Measurements from ENCODE around the gene KAZN.
"Not testable (repeated sequence)": the region's sequence is repeated elsewhere in the genome, so short reads cannot be mapped to it uniquely, and the experiment has no call there.

Gene KAZN

DNA sequence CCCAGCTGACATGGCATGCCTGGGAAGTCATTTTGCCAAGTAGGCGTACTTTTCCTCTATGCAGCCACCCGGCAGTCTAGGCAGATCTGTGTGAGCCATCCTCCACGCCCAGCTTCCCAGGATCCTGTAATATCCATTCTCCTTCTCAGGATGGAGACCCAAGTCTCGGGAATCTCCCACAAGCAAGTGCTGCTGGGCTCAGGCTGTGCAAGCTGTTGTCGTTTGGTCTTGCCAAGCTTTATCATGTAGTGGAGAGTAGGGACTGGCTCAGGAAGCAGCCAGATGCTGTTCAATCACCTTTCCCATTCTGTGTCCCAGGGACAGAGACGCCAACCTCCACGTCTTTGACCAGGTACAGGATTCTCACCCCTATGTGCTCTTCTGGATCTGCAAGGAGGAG lies 363.9 kb downstream of the KAZN start:
- DNase-seq: no peak

DNA sequence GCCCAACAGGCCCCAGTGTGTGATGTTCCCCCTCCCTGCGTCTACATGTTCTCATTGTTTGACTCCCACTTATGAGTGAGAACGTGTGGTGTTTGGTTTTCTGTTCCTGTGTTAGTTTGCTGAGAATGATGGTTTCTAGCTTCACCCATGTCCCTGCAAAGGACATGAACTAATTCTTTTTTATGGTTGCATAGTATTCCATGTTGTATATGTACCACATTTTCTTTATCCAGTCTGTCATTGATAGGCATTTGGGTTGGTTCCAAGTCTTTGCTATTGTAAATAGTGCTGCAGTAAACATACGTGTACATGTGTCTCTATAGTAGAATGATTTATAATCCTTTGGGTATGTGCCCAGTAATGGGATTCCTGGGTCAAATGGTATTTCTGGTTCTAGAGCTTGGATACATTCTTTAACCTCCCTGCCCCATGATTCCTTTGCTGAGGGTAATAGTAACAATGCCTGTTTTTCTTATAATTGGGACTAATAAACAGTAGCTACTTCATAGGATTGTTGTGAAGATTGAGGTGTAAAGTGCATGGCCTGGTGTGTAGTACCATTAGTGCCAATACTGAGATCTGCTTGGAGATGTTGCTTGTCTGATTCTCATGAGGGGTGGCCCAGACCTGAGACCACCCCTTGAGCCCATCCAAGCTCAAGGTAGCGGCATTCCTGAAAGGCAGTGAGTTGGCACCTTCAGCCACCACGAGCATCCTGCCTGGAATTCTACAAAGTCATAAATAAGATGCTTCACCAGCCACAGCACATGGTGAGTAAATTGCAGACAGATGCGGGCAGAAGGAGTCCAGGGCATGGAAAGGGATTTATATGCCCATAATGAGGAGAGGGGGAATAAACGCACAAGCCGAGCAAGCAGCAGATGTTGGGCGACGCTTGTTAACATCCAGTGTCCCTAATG lies 365.6 kb downstream of the KAZN start:
- not testable (repeated sequence) for DNase-seq

DNA sequence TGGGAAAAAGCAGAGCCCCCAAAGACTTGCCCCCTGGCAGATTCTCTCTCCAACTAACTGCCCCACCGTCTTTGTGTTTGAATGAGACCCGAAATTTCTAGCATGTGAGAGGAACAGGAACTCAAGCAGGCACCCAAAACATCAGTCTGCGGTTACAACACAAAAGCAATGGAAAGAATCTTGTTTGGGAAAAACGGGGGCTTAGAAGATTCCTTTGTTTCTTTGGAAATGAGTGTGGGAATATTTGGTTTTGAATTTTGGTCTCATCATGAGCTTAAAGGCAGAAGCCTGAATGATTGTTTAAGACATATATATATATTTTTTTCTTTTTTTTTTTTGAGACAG lies 366.2 kb downstream of the KAZN start:
- no peak for DNase-seq

- no peak for DNase-seq
Observed at GRCh38 chr1:14968251-14968851, 369.9 kb downstream of the KAZN start.

GRCh38 chr1:14969006-14969405 lies 370.5 kb downstream of the KAZN start:
- peak; percentile 17 for DNase-seq

DNA sequence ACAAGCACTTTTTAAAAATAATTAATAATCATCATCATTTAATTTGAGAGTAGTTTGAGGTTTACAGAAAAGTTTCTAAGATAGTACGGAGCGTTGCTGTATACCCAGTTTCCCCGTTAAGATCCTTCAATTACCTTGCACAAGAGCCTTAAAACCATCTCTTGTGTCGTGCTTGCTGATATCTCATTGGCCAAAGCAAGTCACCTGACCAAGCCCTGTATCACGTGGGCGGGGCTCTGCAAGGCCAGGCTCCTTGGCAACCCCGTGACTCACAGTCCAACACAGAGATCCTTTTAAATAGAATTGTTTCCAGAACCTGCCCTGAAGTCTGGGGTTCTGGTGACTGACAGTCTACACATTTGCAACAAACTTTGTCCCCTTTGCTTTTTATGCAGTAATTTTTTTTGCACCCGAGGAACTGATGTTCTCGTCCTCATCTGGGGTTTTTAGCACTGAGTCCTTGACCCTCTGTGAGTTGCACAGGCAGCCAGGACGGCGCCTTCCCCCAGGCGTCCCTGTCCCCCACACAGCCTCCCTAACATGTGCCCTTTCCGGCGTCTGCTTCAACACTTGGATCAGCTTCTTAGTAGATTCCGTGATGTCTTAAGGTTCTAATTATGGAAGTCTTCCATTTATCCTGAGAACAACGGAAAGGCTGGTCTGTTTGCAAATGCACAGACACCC lies 371.8 kb downstream of the KAZN start:
- no peak for DNase-seq

DNA sequence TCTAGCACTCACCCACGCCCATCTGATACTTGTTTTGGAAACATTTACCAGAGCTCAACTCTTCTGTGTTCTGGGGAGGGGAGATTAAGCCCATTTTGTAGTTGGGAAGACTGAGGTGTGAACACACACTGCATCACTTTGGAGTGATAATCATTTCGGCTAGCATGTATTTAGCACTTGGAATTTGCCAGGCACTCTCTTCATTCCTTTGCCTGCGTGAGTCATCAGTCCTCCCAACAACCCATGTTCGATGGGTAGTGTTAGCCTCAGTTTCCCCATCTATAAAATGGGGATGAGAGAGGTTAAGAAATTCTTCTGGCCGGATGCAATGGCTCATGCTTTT lies 372.3 kb downstream of the KAZN start:
- no peak for DNase-seq

DNA sequence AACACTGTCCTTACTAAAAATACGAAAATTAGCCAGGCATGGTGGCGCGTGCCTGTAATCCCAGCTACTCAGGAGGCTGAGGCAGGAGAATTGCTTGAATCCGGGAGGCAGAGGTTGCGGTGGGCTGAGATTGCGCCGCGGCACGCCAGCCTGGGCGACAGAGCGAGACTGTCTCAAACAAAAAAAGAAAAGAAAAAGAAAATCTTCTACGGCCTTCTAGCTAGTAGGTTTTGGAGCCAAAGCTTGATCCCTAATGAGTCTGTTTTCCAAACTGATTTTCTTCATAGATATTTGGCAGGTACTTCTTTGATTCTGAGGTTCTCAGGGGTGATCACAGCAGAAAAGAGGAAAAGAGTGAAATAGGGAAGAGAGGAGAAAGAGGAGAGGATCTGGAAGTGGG lies 372.7 kb downstream of the KAZN start:
- DNase-seq: no peak

- DNase-seq: no peak
Observed at GRCh38 chr1:14972107-14972506, 373.6 kb downstream of the KAZN start.

DNA sequence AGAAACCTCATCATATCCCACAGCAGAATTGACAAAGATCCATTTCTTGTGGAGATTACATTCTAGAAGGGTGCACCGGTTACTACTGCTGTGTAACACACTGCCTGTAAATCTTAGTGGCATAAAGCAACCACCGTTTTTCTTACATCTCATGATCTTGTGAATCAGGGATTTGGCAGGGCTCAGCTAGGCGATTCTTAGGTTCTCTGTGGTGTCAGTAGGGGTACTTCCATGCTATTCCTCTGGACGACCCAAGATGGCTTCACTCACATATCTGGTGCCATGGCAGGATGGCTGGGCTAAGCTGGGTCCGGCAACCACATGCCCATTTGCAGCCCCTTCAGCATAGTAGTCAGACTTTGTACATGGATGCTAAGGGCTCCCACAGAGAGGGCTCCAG lies 375.3 kb downstream of the KAZN start:
- no peak for DNase-seq

GRCh38 chr1:14974361-14974760 lies 375.9 kb downstream of the KAZN start:
- no peak for DNase-seq

DNA sequence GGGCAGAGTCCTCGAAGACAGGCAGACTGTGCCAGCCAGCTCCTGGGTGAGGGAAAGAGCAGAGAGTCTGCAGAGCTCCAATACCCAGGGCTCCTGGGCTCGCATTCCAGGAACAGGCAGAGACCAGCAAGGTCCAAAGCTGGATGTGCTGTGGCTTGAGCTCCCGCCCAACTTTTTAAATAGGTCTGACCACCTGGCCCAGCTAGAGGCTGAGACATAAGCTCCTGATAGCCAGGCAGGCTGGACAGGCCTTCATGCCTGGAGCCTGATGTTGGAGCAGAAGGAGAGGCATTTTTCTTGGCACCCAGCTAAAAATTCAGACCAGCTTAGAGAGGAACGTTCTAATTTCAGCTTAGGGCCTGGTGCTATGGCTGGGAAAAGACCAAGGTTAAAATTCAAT lies 376.6 kb downstream of the KAZN start:
- DNase-seq: no peak

GRCh38 chr1:14976256-14976655 lies 377.8 kb downstream of the KAZN start:
- DNase-seq: no peak

DNA sequence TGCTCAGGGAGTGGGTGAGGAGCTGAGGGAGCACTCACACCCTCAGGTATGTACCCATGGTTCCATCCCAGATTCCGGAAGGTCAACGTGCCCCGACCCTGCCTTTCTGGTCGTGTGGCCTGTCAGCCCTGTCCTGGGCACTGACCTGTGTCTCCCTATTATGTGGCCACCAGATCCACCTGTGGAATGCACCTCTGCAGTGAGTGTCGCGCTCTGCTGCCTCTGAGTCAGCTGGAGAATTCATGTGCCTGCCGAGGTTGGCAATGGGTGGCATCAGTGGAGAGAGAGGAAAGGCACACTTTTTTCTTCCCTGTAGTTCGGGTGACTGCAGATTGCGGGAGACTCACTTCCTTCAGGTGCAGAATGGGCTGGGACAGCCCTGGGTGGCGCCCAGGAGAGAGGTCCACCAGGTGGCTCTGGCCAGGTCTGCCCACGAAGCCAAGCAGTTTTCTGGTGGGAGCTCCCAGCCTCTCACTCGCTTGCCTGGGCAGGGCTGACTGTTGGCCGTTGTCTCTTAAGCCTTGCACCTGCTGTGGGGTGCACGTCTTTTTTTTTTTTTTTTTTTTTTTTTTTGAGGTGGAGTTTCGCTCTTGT lies 378.9 kb downstream of the KAZN start:
- DNase-seq: no peak

DNA sequence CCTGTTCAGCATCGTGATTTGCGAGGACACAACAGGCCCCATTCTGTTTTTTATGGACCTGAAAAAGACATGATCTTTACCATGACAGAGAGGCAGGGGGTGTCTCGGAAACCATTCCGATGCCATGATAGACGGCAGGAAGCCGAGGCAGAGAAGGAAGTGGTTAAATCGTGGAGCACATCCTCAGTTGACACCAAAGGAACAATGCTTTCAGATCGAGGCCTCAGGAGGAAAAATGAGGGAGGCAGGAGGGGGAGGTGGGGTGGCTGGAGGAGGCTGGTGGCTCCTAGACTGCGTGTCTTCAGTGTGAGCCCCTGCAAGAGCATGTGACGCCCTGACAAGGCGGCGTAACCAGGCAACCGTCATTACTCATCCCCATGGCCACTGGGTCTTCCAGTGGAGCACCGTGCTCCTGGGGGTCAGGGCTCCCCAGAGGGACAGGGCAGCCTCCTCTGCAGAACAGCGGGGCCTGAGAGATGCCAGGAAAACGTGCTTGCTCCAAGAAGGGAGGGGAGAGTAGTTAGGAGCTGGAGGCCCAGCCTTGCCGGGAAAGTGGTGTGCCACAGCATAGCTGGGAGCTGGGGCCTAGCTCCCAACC lies 382.2 kb downstream of the KAZN start:
- no peak for DNase-seq

DNA sequence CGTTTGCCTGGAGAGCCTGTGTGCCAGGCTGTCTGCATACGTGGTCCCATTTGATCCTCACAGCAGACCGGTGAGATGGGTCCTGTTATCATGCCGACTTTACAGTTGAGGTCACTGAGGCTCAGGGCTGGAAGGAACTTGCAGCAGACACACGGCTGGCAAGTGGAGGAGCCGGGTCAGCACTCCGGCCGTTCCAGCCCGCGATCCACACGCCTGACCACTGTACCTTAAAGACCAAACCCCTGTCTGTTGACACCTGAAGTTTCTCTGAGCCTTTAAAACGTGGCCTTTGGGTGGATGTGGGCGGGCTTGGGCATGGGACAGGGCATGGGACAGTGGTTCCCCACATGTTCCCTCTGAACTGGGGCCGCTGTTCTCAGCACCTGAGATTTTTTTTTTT lies 383.5 kb downstream of the KAZN start:
- no peak for DNase-seq

- no peak for DNase-seq
Observed at GRCh38 chr1:14983277-14983676, 384.8 kb downstream of the KAZN start.

GRCh38 chr1:14986168-14986567 lies 387.7 kb downstream of the KAZN start:
- DNase-seq: no peak

- no peak for DNase-seq
Observed at GRCh38 chr1:14987829-14988603, 389.5 kb downstream of the KAZN start.

DNA sequence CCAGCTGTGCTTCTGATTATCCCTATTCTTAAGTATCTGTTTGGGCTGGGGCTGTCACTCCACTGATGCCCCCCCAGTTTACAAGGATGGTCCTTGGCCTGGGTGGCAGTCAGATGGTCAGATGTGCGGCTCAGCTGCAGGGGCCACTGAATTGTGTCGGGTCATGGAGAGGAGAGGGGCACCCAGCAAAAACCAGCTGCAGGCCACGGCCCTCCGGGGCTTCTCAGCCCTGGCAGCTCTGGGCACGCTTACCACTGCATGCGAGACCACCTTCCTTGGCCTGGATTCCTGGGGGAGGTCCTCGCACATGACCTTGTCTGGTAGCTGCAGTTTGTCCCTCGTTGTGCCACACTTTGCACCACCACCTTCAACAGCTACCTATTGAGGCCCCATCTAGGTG lies 390.2 kb downstream of the KAZN start:
- DNase-seq: no peak

- DNase-seq: no peak
Observed at GRCh38 chr1:14989931-14990728, 391.6 kb downstream of the KAZN start.

GRCh38 chr1:14993414-14993813 lies 394.9 kb downstream of the KAZN start:
- DNase-seq: no peak

Measured in stimulated activated naive CD4-positive, alpha-beta T cell treated with Interleukin-2 at 50 U/mL for 16 hours (primary cell).